Measurements from ENCODE around the gene TBRG4.

GRCh38 chr7:45148653-45148973, 37.1 kb upstream of the TBRG4 start:
- TF ChIP-seq EZH2 (IDR thresholded peaks at IDR 0.05; ENCODE audit: borderline replicate concordance, low read depth, low read length, severe bottlenecking) (no peak), POLR2A (IDR thresholded peaks at IDR 0.05; ENCODE audit: low read depth, low read length) (no peak), POLR2AphosphoS5 (IDR thresholded peaks at IDR 0.05; ENCODE audit: insufficient read depth, low read depth, low read length) (no peak)
- TF ChIP-seq, protein P1, sequence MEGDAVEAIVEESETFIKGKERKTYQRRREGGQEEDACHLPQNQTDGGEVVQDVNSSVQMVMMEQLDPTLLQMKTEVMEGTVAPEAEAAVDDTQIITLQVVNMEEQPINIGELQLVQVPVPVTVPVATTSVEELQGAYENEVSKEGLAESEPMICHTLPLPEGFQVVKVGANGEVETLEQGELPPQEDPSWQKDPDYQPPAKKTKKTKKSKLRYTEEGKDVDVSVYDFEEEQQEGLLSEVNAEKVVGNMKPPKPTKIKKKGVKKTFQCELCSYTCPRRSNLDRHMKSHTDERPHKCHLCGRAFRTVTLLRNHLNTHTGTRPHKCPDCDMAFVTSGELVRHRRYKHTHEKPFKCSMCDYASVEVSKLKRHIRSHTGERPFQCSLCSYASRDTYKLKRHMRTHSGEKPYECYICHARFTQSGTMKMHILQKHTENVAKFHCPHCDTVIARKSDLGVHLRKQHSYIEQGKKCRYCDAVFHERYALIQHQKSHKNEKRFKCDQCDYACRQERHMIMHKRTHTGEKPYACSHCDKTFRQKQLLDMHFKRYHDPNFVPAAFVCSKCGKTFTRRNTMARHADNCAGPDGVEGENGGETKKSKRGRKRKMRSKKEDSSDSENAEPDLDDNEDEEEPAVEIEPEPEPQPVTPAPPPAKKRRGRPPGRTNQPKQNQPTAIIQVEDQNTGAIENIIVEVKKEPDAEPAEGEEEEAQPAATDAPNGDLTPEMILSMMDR (IDR thresholded peaks at IDR 0.05; ENCODE audit: extremely low read depth in 1 of 2, insufficient read depth in 1 of 2, low read depth in 1 of 2, low read length in 2 of 2): no peak
